Measurements from ENCODE around the gene GRAP. TPM values are rescaled to one million over a fixed set of nuclear protein-coding genes. Genes with fewer than 3 reads are reported as not detected.
A peak's percentile ranks its signal among the peaks of the same experiment; 100 is the strongest.

The GRAP gene
- polyA plus RNA-seq, 2 of the 4 experiments (the other 2 are of a cell fraction), result 0.19 TPM

DNA sequence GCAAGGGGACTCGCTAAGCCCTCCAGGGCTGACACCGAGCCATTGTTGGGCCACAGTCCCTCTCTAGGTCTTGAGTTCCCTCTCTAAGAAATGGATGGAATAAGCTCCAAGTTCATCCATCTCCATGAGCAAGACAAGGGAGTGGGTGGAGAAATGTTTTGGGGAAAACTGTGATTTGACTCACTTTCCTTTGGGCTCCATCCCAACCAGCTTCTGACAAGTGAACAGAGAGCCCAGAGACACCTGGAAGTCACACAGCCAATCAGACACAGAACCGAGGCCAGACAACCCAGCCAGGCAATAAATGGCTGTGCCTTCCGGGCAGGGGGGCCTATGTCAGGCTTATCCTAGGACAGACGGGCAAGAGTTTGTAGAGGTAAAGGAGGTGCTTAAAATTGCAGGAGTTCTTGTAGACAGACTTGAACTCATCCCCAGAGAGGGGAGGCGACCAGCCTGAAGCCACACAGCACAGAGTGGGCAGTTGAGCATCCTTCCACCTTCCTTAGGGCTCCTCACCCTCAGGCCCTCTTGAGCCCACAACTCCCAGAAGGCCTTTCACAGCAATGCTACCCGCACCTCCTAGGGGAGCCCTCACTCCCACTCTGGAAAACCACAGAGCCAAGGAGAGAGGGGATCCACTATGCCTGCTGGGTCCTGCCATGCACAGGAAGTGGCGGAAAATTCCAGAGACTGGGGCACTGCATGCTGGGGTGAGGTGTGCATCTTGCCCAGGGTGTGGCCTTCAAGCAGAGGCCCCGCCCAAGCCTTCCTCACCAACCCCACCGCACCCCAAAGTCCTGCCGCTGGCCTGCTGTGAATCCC, 32.7 kb downstream of the GRAP start:
- Histone ChIP-seq H3K27ac (peak overlapping the region in 1 of 2 experiments; percentile 19; a peak in 2 of 6 replicates), H3K9me3 (no peaks in the 10 kb centered on the region), H3K4me3 (no peak overlapping the region), H3K4me2 (no peak overlapping the region), H3K4me1 (peaks cover 30% of the 10 kb centered on the region)
- WGBS (ENCODE audit: missing lambda C conversion rate), result 88% methylated on average over 11 of the region's 11 CpGs
- CTCF ChIA-PET, result interaction anchor here (1.6 to 13.6 kb wide), 4 partner anchors 10 to 52 kb away, joined by 3 to 110 read pairs (median 6); partner anchors contain the start of gene FAM83G
- POLR2A ChIA-PET, result no interaction called here
- TF ChIP-seq RFX5 (IDR thresholded peaks at IDR 0.05) (no peak), ZFP36 (IDR thresholded peaks at IDR 0.05; ENCODE audit: borderline replicate concordance, partially characterized antibody) (peak; percentile 21)
- TF ChIP-seq, protein P1, sequence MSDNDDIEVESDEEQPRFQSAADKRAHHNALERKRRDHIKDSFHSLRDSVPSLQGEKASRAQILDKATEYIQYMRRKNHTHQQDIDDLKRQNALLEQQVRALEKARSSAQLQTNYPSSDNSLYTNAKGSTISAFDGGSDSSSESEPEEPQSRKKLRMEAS (IDR thresholded peaks at IDR 0.05), result 0 out of 2 replicates have a peak, but pooled peaks have one; percentile 16
- FAIRE-seq (no peak), DNase-seq (ENCODE audit: low read depth in 1 of 2, low spot score in 1 of 2) (no peak), ATAC-seq (no peak)

DNA sequence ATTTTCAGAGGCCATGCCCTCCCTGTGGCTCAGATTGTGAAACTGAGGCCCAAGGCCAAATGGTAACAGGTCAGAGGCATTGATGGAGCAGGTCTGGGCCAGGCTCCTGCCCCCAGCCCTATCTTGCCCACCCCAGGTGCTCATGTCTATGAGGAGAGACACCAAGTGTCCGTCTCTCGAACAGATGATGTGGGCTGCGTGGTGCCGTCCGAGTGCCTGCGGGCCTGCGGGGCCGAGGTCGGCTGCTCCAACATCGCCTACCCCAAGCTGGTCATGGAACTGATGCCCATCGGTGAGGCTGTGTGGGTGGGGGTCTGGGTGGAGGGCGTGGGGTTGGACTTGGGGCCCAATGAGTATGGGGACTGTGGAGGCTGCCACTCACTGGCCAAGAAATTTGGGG, 33.5 kb downstream of the GRAP start:
- CTCF ChIA-PET, result interaction anchor here (1.6 to 13.6 kb wide), 3 partner anchors 12 to 51 kb away, joined by 3 to 110 read pairs (median 6); no protein-coding TSS in a partner anchor
- peaks cover 30% of the 10 kb centered on the region for H3K4me1 ChIP-seq
- no peak for ATAC-seq
- no peak overlapping the region for H3K4me2 ChIP-seq
- POLR2A ChIA-PET, result no interaction called here
- no peak overlapping the region for H3K4me3 ChIP-seq
- FAIRE-seq, result no peak
- TF ChIP-seq RCOR1 (IDR thresholded peaks at IDR 0.05; ENCODE audit: low read depth, low read length) (no peak), POLR2A (IDR thresholded peaks at IDR 0.05; ENCODE audit: low read length) (no peak), BHLHE40 (IDR thresholded peaks at IDR 0.05; ENCODE audit: low read depth, low read length) (no peak), HDAC2 (IDR thresholded peaks at IDR 0.05) (no peak), NPAS2 (CRISPR knock-in tag; IDR thresholded peaks at IDR 0.05; ENCODE audit: borderline replicate concordance) (no peak), ZFP36 (IDR thresholded peaks at IDR 0.05; ENCODE audit: borderline replicate concordance, partially characterized antibody) (no peak), ESRRA (IDR thresholded peaks at IDR 0.05; ENCODE audit: borderline replicate concordance, low read length) (no peak), NFE2L2 (conservative IDR thresholded peaks at IDR 0.05; ENCODE audit: low read length) (no peak)
- TF ChIP-seq, protein P2, sequence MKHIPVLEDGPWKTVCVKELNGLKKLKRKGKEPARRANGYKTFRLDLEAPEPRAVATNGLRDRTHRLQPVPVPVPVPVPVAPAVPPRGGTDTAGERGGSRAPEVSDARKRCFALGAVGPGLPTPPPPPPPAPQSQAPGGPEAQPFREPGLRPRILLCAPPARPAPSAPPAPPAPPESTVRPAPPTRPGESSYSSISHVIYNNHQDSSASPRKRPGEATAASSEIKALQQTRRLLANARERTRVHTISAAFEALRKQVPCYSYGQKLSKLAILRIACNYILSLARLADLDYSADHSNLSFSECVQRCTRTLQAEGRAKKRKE (CRISPR knock-in tag; IDR thresholded peaks at IDR 0.05; ENCODE audit: low read depth), result no peak
- TF ChIP-seq, protein P3, sequence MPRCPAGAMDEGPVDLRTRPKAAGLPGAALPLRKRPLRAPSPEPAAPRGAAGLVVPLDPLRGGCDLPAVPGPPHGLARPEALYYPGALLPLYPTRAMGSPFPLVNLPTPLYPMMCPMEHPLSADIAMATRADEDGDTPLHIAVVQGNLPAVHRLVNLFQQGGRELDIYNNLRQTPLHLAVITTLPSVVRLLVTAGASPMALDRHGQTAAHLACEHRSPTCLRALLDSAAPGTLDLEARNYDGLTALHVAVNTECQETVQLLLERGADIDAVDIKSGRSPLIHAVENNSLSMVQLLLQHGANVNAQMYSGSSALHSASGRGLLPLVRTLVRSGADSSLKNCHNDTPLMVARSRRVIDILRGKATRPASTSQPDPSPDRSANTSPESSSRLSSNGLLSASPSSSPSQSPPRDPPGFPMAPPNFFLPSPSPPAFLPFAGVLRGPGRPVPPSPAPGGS (IDR thresholded peaks at IDR 0.05), result no peak
- TF ChIP-seq, protein P4, sequence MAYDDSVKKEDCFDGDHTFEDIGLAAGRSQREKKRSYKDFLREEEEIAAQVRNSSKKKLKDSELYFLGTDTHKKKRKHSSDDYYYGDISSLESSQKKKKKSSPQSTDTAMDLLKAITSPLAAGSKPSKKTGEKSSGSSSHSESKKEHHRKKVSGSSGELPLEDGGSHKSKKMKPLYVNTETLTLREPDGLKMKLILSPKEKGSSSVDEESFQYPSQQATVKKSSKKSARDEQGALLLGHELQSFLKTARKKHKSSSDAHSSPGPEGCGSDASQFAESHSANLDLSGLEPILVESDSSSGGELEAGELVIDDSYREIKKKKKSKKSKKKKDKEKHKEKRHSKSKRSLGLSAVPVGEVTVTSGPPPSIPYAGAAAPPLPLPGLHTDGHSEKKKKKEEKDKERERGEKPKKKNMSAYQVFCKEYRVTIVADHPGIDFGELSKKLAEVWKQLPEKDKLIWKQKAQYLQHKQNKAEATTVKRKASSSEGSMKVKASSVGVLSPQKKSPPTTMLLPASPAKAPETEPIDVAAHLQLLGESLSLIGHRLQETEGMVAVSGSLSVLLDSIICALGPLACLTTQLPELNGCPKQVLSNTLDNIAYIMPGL (CRISPR knock-in tag; IDR thresholded peaks at IDR 0.05; ENCODE audit: borderline replicate concordance), result no peak
- H3K27ac ChIP-seq, result peak overlapping the region in 1 of 2 experiments; percentile 19; a peak in 2 of 6 replicates
- H3K9me3 ChIP-seq, result no peaks in the 10 kb centered on the region
- no peak for DNase-seq (ENCODE audit: low read depth in 1 of 2, low spot score in 1 of 2)
- WGBS (ENCODE audit: missing lambda C conversion rate), result 94% methylated on average over 12 of the region's 12 CpGs

DNA sequence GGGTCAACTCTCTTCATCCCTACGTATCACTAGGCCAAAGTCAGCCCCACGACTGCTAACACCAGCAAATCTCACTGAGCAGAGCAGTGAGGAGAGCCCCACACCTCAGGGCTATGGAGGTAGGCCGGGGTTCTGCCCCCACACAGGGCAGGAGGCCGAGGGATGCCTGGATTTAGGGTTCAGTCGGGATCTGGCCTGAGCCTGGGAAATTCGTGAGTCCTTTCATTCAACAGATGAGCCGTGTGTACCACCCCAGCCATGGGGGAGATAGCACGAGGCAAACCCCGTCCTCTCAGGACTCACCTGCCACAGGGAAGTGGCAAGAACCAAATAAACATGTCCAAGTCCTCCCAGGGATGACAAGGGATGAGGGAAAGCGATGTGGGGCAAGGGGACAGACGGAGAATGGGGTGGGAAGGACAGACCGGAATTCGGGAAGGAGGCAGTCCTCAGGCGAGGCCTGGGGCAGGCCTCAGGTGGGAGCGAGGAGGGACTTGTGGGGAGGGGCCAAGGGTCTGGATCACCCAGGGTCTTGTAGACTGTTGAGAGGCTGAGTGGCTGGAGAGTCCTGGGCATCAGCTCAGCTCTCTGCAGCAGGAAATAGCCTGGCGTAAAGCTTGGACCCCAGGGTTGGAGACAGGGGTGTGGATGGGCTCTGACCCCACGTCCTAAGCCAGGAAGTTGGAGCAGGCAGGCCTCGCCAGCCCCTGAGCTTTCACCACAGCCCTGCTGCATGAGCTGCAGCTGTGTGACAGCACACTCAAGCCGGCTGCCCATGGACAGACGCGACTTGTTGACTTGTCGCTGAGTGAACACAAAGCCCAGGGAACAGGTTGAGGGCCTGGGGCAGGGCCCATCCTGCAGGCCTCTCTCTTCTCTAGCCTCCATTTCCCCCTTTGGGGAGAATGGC, 34.3 kb downstream of the GRAP start:
- DNase-seq (ENCODE audit: low read depth in 1 of 2, low spot score in 1 of 2) (no peak), ATAC-seq (no peak), FAIRE-seq (no peak)
- POLR2A ChIA-PET, result no interaction called here
- CTCF ChIA-PET, result interaction anchor here (0.8 to 13.6 kb wide), 2 partner anchors 35 to 51 kb away, joined by 3 to 110 read pairs; no protein-coding TSS in a partner anchor
- no peaks in the 10 kb centered on the region for H3K9me3 ChIP-seq
- H3K27ac ChIP-seq, result peak overlapping the region; percentile 75 to 85
- peaks cover 30% of the 10 kb centered on the region for H3K4me1 ChIP-seq
- no peak overlapping the region for H3K4me3 ChIP-seq
- H3K4me2 ChIP-seq, result peak overlapping the region; percentile 45; the same call in 1 of the 3 replicates
- 86% methylated on average over 22 of the region's 22 CpGs for WGBS (ENCODE audit: missing lambda C conversion rate)
- TF ChIP-seq RARB (CRISPR knock-in tag; IDR thresholded peaks at IDR 0.05), result no peak
- no peak for TF ChIP-seq HOXA7 (CRISPR knock-in tag; IDR thresholded peaks at IDR 0.05)
- TF ChIP-seq, protein P1 (IDR thresholded peaks at IDR 0.05), result no peak
- no peak for TF ChIP-seq FOSB (CRISPR knock-in tag; IDR thresholded peaks at IDR 0.05)
- TF ChIP-seq ZSCAN20 (CRISPR knock-in tag; IDR thresholded peaks at IDR 0.05), result no peak
- TF ChIP-seq SREBF2 (IDR thresholded peaks at IDR 0.05), result no peak
- TF ChIP-seq, protein P5, sequence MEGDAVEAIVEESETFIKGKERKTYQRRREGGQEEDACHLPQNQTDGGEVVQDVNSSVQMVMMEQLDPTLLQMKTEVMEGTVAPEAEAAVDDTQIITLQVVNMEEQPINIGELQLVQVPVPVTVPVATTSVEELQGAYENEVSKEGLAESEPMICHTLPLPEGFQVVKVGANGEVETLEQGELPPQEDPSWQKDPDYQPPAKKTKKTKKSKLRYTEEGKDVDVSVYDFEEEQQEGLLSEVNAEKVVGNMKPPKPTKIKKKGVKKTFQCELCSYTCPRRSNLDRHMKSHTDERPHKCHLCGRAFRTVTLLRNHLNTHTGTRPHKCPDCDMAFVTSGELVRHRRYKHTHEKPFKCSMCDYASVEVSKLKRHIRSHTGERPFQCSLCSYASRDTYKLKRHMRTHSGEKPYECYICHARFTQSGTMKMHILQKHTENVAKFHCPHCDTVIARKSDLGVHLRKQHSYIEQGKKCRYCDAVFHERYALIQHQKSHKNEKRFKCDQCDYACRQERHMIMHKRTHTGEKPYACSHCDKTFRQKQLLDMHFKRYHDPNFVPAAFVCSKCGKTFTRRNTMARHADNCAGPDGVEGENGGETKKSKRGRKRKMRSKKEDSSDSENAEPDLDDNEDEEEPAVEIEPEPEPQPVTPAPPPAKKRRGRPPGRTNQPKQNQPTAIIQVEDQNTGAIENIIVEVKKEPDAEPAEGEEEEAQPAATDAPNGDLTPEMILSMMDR (IDR thresholded peaks at IDR 0.05), result no peak
- TF ChIP-seq GATA3 (IDR thresholded peaks at IDR 0.05; ENCODE audit: borderline replicate concordance), result no peak
- no peak for TF ChIP-seq POLR2AphosphoS2 (conservative IDR thresholded peaks at IDR 0.05; ENCODE audit: low read length)
- TF ChIP-seq JUN (IDR thresholded peaks at IDR 0.05), result no peak
- TF ChIP-seq, protein P6, sequence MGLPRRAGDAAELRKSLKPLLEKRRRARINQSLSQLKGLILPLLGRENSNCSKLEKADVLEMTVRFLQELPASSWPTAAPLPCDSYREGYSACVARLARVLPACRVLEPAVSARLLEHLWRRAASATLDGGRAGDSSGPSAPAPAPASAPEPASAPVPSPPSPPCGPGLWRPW (IDR thresholded peaks at IDR 0.05), result no peak
- no peak for TF ChIP-seq CHD2 (IDR thresholded peaks at IDR 0.05; ENCODE audit: low read length, partially characterized antibody)
- no peak for TF ChIP-seq ZNF302 (CRISPR knock-in tag; IDR thresholded peaks at IDR 0.05)
